WTC11 (cell line): ENCODE measurements around the gene TMEM92. TPM values are rescaled to one million over a fixed set of nuclear protein-coding genes. Genes with fewer than 3 reads are reported as not detected.

Experiments
- ATAC-seq: fragments of 200-7000 bp; cut with Tn5 transposase; 2 replicates; pipeline ENCODE4 v1.10.0; 2021; ENCODE audit warnings: mild to moderate bottlenecking, moderate library complexity
- CTCF ChIA-PET: fragments of 300-600 bp; sonication (Branson Sonifier 250); formaldehyde crosslinking; loops from one replicate; lab custom pipeline; 2021; ENCODE audit warnings: antibody characterized with exemption; lab: Charles Lee
- POLR2A ChIA-PET: fragments of 350-600 bp; sonication (Branson Sonifier 250); formaldehyde crosslinking; loops from one replicate; lab custom pipeline; 2021; ENCODE audit warnings: antibody characterized with exemption; lab: Charles Lee
- DNase-seq: peaks from one replicate; pipeline ENCODE4 v3.0.0; 2021; ENCODE audit warnings: low spot score
- H3K27ac Mint-ChIP-seq: 2 replicates; pipeline ENCODE4 v1.8.0; 2021; ENCODE audit warnings: mixed read lengths
- H3K27me3 Mint-ChIP-seq: 2 replicates; pipeline ENCODE4 v1.8.0; 2021; ENCODE audit warnings: low read depth, mild to moderate bottlenecking, moderate library complexity, mixed read lengths
- H3K36me3 Mint-ChIP-seq: 2 replicates; pipeline ENCODE4 v1.8.0; 2021; ENCODE audit warnings: mixed read lengths
- H3K4me1 Mint-ChIP-seq: 2 replicates; pipeline ENCODE4 v1.8.0; 2022; ENCODE audit warnings: mixed read lengths
- H3K4me3 Mint-ChIP-seq: 2 replicates; pipeline ENCODE4 v1.8.0; 2021; ENCODE audit warnings: mild to moderate bottlenecking, moderate library complexity, mixed read lengths
- H3K9me3 Mint-ChIP-seq: 2 replicates; pipeline ENCODE4 v1.8.0; 2021; ENCODE audit warnings: mixed read lengths
- CBFB ChIP-seq: sonication (generic); formaldehyde crosslinking; IDR thresholded peaks from 2 replicates; pipeline ENCODE4 v1.8.1; 2022; ENCODE audit warnings: mild to moderate bottlenecking, low read depth, missing genetic modification reagents
- ETV6 ChIP-seq: sonication (generic); formaldehyde crosslinking; IDR thresholded peaks from 2 replicates; pipeline ENCODE4 v1.8.1; 2022; ENCODE audit warnings: mild to moderate bottlenecking, missing genetic modification reagents
- FOXJ3 ChIP-seq: sonication (generic); formaldehyde crosslinking; IDR thresholded peaks from 2 replicates; pipeline ENCODE4 v1.9.0; 2021; ENCODE audit warnings: missing genetic modification reagents, mild to moderate bottlenecking, borderline replicate concordance
- JUN ChIP-seq: sonication (generic); formaldehyde crosslinking; IDR thresholded peaks from 2 replicates; pipeline ENCODE4 v1.8.0; 2023; ENCODE audit warnings: mild to moderate bottlenecking, missing genetic modification reagents
- KAT7 ChIP-seq: sonication (generic); formaldehyde crosslinking; IDR thresholded peaks from 2 replicates; pipeline ENCODE4 v1.8.1; 2023; ENCODE audit warnings: missing genetic modification reagents, mild to moderate bottlenecking, borderline replicate concordance
- MYBL2 ChIP-seq: sonication (generic); formaldehyde crosslinking; IDR thresholded peaks from 2 replicates; pipeline ENCODE4 v1.8.1; 2023; ENCODE audit warnings: mild to moderate bottlenecking, moderate library complexity, missing genetic modification reagents
- NR1H2 ChIP-seq: sonication (generic); formaldehyde crosslinking; IDR thresholded peaks from 2 replicates; pipeline ENCODE4 v1.9.0; 2021; ENCODE audit warnings: mild to moderate bottlenecking, moderate library complexity, missing genetic modification reagents
- OVOL2 ChIP-seq: fragments of 250-450 bp; sonication (Bioruptor Pico); IDR thresholded peaks from 2 replicates; pipeline ENCODE4 v1.9.0; 2021; ENCODE audit warnings: mild to moderate bottlenecking, borderline replicate concordance
- PRRX2 ChIP-seq: fragments of 250-450 bp; sonication (Bioruptor Pico); IDR thresholded peaks from 2 replicates; pipeline ENCODE4 v1.8.0; 2021; ENCODE audit warnings: mild to moderate bottlenecking
- SMAD3 ChIP-seq: sonication (generic); formaldehyde crosslinking; IDR thresholded peaks from 2 replicates; pipeline ENCODE4 v1.8.0; 2022; ENCODE audit warnings: missing genetic modification reagents, mild to moderate bottlenecking, borderline replicate concordance
- SOX15 ChIP-seq: fragments of 250-450 bp; sonication (Bioruptor Pico); IDR thresholded peaks from 2 replicates; pipeline ENCODE4 v1.9.0; 2021; ENCODE audit warnings: mild to moderate bottlenecking
- TCF7 ChIP-seq: sonication (generic); formaldehyde crosslinking; IDR thresholded peaks from 2 replicates; pipeline ENCODE4 v1.8.0; 2022; ENCODE audit warnings: mild to moderate bottlenecking, low read depth, missing genetic modification reagents, moderate library complexity
- ZBTB43 ChIP-seq: sonication (generic); formaldehyde crosslinking; IDR thresholded peaks from 2 replicates; pipeline ENCODE4 v1.8.1; 2023; ENCODE audit warnings: mild to moderate bottlenecking, missing genetic modification reagents
- ZNF317 ChIP-seq: sonication (generic); formaldehyde crosslinking; IDR thresholded peaks from 2 replicates; pipeline ENCODE4 v1.8.1; 2023; ENCODE audit warnings: low read depth, mild to moderate bottlenecking, moderate library complexity, missing genetic modification reagents, borderline replicate concordance
- ZNF416 ChIP-seq: fragments of 250-450 bp; sonication (Bioruptor Pico); IDR thresholded peaks from 2 replicates; pipeline ENCODE4 v1.9.0; 2021; ENCODE audit warnings: mild to moderate bottlenecking, inconsistent platforms
- ZNF425 ChIP-seq: fragments of 250-450 bp; sonication (Bioruptor Pico); conservative IDR thresholded peaks from 2 replicates; pipeline ENCODE4 v1.9.0; 2021; ENCODE audit warnings: mild to moderate bottlenecking
- ZNF512 ChIP-seq: sonication (generic); formaldehyde crosslinking; IDR thresholded peaks from 2 replicates; pipeline ENCODE4 v1.8.1; 2022; ENCODE audit warnings: missing genetic modification reagents, borderline replicate concordance
- ZNF671 ChIP-seq: fragments of 250-450 bp; sonication (Bioruptor Pico); IDR thresholded peaks from 2 replicates; pipeline ENCODE4 v1.8.0; 2021; ENCODE audit warnings: mild to moderate bottlenecking
- total RNA-seq: library from RNA; stranded (reverse); gene quantifications from 3 replicates; pipeline ENCODE4 v1.2.3, GENCODE V29; 2021
- TF ChIP-seq, protein P1 (sequence below): sonication (generic); formaldehyde crosslinking; IDR thresholded peaks from 2 replicates; pipeline ENCODE4 v1.8.1; 2023; ENCODE audit warnings: mild to moderate bottlenecking, missing genetic modification reagents, moderate library complexity
- TF ChIP-seq, protein P2 (sequence below): sonication (generic); formaldehyde crosslinking; IDR thresholded peaks from 2 replicates; pipeline ENCODE4 v1.8.1; 2022; ENCODE audit warnings: low read depth, missing genetic modification reagents, borderline replicate concordance
- TF ChIP-seq, protein P3 (sequence below): fragments of 250-450 bp; sonication (Bioruptor Pico); IDR thresholded peaks from 2 replicates; pipeline ENCODE4 v1.8.0; 2021; ENCODE audit warnings: mild to moderate bottlenecking

The TMEM92 gene
- total RNA-seq, 1 experiment from 2014 or later, result 9.8 TPM

DNA sequence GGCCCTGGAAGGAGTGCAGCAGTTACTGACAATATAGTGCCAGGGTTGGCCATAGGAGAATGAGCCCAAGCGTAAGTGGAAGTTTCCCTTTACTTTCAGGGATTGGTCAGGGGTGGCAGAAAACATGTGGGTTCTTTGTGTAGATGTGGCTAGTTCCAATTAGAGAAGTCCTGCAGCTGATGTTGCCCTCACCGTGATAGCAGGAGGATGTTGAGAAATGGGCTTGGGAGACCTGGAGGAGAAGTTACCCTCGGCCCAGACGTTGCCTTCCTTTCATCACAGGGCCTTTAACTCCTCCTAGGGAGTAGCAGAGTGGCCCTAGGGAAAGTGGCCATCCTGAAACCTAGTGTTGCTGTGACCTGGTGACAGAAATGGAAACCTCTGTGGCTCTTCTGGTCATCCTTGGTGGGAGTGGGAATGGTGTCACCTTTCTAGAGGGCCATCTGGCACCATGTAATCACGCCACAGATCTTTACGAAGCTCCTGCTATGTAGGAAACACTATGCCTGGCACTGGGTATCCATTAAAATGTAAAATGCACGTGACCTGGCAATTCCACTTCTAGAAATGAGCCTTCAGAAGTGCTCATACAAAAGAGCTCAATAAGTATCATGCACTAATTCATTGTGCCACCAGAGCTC is 6.7 kb downstream of the TMEM92 start:
- TF ChIP-seq MYBL2 (CRISPR knock-in tag) (no peak), ZNF425 (CRISPR knock-in tag) (no peak), ZNF512 (CRISPR knock-in tag) (no peak), FOXJ3 (no peak), PRRX2 (CRISPR knock-in tag) (no peak)
- TF ChIP-seq, protein P1, sequence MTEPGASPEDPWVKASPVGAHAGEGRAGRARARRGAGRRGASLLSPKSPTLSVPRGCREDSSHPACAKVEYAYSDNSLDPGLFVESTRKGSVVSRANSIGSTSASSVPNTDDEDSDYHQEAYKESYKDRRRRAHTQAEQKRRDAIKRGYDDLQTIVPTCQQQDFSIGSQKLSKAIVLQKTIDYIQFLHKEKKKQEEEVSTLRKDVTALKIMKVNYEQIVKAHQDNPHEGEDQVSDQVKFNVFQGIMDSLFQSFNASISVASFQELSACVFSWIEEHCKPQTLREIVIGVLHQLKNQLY, result no peak
- no peak overlapping the region for H3K27ac Mint-ChIP-seq
- H3K27me3 Mint-ChIP-seq, result 0 out of 2 replicates have a peak, but pooled peaks cover 6% of the 10 kb centered on the region
- no peak overlapping the region for H3K4me3 Mint-ChIP-seq
- DNase-seq (no peak), ATAC-seq (no peak)
- H3K9me3 Mint-ChIP-seq, result peaks cover 5% of the 10 kb centered on the region
- ChIA-PET CTCF (interaction anchor here (0.6 to 1.3 kb wide), 2 partner anchors 17 to 18 kb away, joined by 3 read pairs; no protein-coding TSS in a partner anchor), POLR2A (no interaction called here)
- peaks cover 54% of the 10 kb centered on the region for H3K4me1 Mint-ChIP-seq
- H3K36me3 Mint-ChIP-seq, result peaks cover 7% of the 10 kb centered on the region

- ChIA-PET POLR2A (no interaction called here), CTCF (interaction anchor here (0.6 to 3.8 kb wide), 3 partner anchors 8 to 81 kb away, joined by 3 to 32 read pairs (median 21); partner anchors contain the start of genes COL1A1 and TMEM92)
- H3K27ac Mint-ChIP-seq, result no peak overlapping the region
- H3K36me3 Mint-ChIP-seq, result peaks cover 7% of the 10 kb centered on the region
- ATAC-seq (no peak), DNase-seq (no peak)
- peaks cover 5% of the 10 kb centered on the region for H3K9me3 Mint-ChIP-seq
- H3K4me3 Mint-ChIP-seq, result no peak overlapping the region
- TF ChIP-seq CBFB (no peak), ZNF671 (CRISPR knock-in tag) (no peak), ZNF317 (CRISPR knock-in tag) (no peak), KAT7 (CRISPR knock-in tag) (no peak), FOXJ3 (no peak), ETV6 (CRISPR knock-in tag) (no peak), ZNF416 (CRISPR knock-in tag) (no peak), TCF7 (CRISPR knock-in tag) (no peak), OVOL2 (CRISPR knock-in tag) (no peak), NR1H2 (CRISPR knock-in tag) (no peak), SOX15 (no peak), ZBTB43 (no peak), JUN (no peak), SMAD3 (no peak)
- TF ChIP-seq, protein P2, sequence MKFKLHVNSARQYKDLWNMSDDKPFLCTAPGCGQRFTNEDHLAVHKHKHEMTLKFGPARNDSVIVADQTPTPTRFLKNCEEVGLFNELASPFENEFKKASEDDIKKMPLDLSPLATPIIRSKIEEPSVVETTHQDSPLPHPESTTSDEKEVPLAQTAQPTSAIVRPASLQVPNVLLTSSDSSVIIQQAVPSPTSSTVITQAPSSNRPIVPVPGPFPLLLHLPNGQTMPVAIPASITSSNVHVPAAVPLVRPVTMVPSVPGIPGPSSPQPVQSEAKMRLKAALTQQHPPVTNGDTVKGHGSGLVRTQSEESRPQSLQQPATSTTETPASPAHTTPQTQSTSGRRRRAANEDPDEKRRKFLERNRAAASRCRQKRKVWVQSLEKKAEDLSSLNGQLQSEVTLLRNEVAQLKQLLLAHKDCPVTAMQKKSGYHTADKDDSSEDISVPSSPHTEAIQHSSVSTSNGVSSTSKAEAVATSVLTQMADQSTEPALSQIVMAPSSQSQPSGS (CRISPR knock-in tag), result no peak
- TF ChIP-seq, protein P3, sequence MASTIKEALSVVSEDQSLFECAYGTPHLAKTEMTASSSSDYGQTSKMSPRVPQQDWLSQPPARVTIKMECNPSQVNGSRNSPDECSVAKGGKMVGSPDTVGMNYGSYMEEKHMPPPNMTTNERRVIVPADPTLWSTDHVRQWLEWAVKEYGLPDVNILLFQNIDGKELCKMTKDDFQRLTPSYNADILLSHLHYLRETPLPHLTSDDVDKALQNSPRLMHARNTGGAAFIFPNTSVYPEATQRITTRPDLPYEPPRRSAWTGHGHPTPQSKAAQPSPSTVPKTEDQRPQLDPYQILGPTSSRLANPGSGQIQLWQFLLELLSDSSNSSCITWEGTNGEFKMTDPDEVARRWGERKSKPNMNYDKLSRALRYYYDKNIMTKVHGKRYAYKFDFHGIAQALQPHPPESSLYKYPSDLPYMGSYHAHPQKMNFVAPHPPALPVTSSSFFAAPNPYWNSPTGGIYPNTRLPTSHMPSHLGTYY (CRISPR knock-in tag), result no peak
- 0 out of 2 replicates have a peak, but pooled peaks cover 6% of the 10 kb centered on the region for H3K27me3 Mint-ChIP-seq
- H3K4me1 Mint-ChIP-seq, result peaks cover 49% of the 10 kb centered on the region
Observed at GRCh38 chr17:50281739-50282401, 7.6 kb downstream of the TMEM92 start.
